K562 (cell line): ENCODE measurements around the gene SPATS2. TPM values are rescaled to one million over a fixed set of nuclear protein-coding genes. Genes with fewer than 3 reads are reported as not detected.

ENCODE experiments used
- ATAC-seq: fragments of 200-7000 bp; cut with Tn5 transposase; 3 replicates; pipeline ENCODE4 v1.9.1; 2020; ENCODE audit warnings: moderate library complexity
- BruUV-seq: library from RNA; stranded (reverse); fragments of 400-500 nt; replicated peaks from 2 replicates; lab custom pipeline; 2021; lab: Mats Ljungman, UMichigan
- CTCF ChIA-PET: fragments of 300-600 bp; formaldehyde crosslinking; extraction: SDS; loops from one replicate; lab custom pipeline; 2021; ENCODE audit warnings: low intra/inter-chr PET ratio; lab: Yijun Ruan, JAX
- POLR2A ChIA-PET: fragments of 300-600, 350-650 bp; sonication (Branson Sonifier 250); formaldehyde crosslinking; extraction: SDS; loops from one replicate; lab custom pipeline; 2021; ENCODE audit warnings: antibody characterized with exemption, inconsistent platforms; lab: Yijun Ruan, JAX
- DNase-seq, 4 experiments: peaks; one replicate each; pipeline versions ENCODE4 v3.0.0 to v3.0.0-alpha.2; 2011 to 2018; ENCODE audit warnings: low spot score in 3 of 4, mixed read lengths in 3 of 4; ENCODE audit errors: extremely low read depth in 1 of 4
- FAIRE-seq: peaks from 2 replicates; lab custom pipeline; 2011; peaks lifted over from hg19 to GRCh38; lab: Jason Lieb, UNC
- H2AFZ ChIP-seq: 2 replicates; pipeline ENCODE4 v1.6.0; 2011; ENCODE audit warnings: low read depth, low read length, control low read depth, inconsistent platforms
- H3K27ac ChIP-seq: fragments of 200-600 bp; 3 replicates; pipeline ENCODE4 v1.8.0; 2011; ENCODE audit warnings: low read depth, mild to moderate bottlenecking, control low read depth, inconsistent platforms, low read length, moderate library complexity, mixed read lengths; ENCODE audit errors: extremely low read depth
- H3K27me3 ChIP-seq, 2 experiments: fragments of 300-600 bp in 1 of 2; 2 replicates in 1 of 2; 3 replicates in 1 of 2; pipeline versions ENCODE4 v1.6.0 to v1.8.0; 2011; ENCODE audit warnings: inconsistent platforms in 2 of 2, low read length in 2 of 2, mild to moderate bottlenecking in 1 of 2, mixed read lengths in 1 of 2, moderate library complexity in 1 of 2; ENCODE audit not compliant: control insufficient read depth in 2 of 2, insufficient read depth in 2 of 2
- H3K36me3 ChIP-seq: fragments of 300-600 bp; 3 replicates; pipeline ENCODE4 v1.8.0; 2011; ENCODE audit warnings: mild to moderate bottlenecking, low read length, inconsistent platforms; ENCODE audit not compliant: control insufficient read depth, insufficient read depth
- H3K4me1 ChIP-seq, 2 experiments: fragments of 200-600 bp in 1 of 2; replicated peaks in 1 of 2; 2 replicates in 1 of 2; 3 replicates in 1 of 2; pipeline versions ENCODE4 v1.5.1 to v1.8.0; 2011; ENCODE audit warnings: inconsistent platforms in 2 of 2, low read length in 2 of 2, mild to moderate bottlenecking in 1 of 2, mixed read lengths in 1 of 2, moderate library complexity in 1 of 2; ENCODE audit not compliant: control insufficient read depth in 2 of 2, insufficient read depth in 2 of 2
- H3K4me2 ChIP-seq: 2 replicates; pipeline ENCODE4 v1.6.1; 2011; ENCODE audit warnings: low read length, control low read depth, inconsistent platforms, mixed read lengths; ENCODE audit not compliant: insufficient read depth
- H3K4me3 ChIP-seq: fragments of 200-600 bp; sonication (generic), shearing (Covaris generic); 2 replicates; pipeline ENCODE4 v1.5.1; 2016; ENCODE audit warnings: control low read depth, inconsistent platforms
- H3K79me2 ChIP-seq: fragments of 200-600 bp; 3 replicates; pipeline ENCODE4 v1.8.0; 2011; ENCODE audit warnings: low read length, inconsistent platforms; ENCODE audit not compliant: control insufficient read depth, insufficient read depth
- H3K9ac ChIP-seq, 2 experiments: 2 replicates each; pipeline versions ENCODE4 v1.6.0 to v1.6.1; 2011; ENCODE audit warnings: low read depth in 2 of 2, low read length in 2 of 2, control low read depth in 1 of 2, inconsistent platforms in 1 of 2, mild to moderate bottlenecking in 1 of 2, mixed read lengths in 1 of 2; ENCODE audit not compliant: insufficient read depth in 1 of 2
- H3K9me1 ChIP-seq: one replicate; pipeline ENCODE4 v1.6.0; 2011; ENCODE audit warnings: inconsistent platforms, mild to moderate bottlenecking, low read length, moderate library complexity; ENCODE audit not compliant: control insufficient read depth, insufficient read depth
- H3K9me3 ChIP-seq: replicated peaks from 2 replicates; pipeline ENCODE4 v1.5.1; 2011; ENCODE audit warnings: low read depth, low read length, inconsistent platforms; ENCODE audit not compliant: control insufficient read depth, insufficient read depth
- H4K20me1 ChIP-seq: replicated peaks from 2 replicates; pipeline ENCODE4 v1.6.1; 2011; ENCODE audit warnings: low read length, inconsistent platforms, mixed read lengths; ENCODE audit not compliant: control insufficient read depth, insufficient read depth
- MGA ChIP-seq: fragments of 450-650 bp; IDR thresholded peaks from 2 replicates; pipeline ENCODE4 v1.6.1; 2016; ENCODE audit warnings: mild to moderate bottlenecking, moderate library complexity
- NFRKB ChIP-seq: fragments of 450-650 bp; IDR thresholded peaks from 2 replicates; pipeline ENCODE4 v1.6.1; 2016; ENCODE audit warnings: low read depth
- NR0B1 ChIP-seq: fragments of 450-650 bp; IDR thresholded peaks from one replicate; pipeline ENCODE4 v1.6.1; 2018; ENCODE audit warnings: mild to moderate bottlenecking, moderate library complexity; ENCODE audit not compliant: partially characterized antibody
- TBL1XR1 ChIP-seq, 2 experiments: IDR thresholded peaks; 2 replicates each; pipeline ENCODE4 v1.6.1; 2012; ENCODE audit warnings: improper control_type of control experiment in 2 of 2, low read length in 2 of 2, mild to moderate bottlenecking in 1 of 2
- ZBTB33 ChIP-seq: sonication (generic); formaldehyde crosslinking; IDR thresholded peaks from 2 replicates; pipeline ENCODE4 v1.8.1; 2023; ENCODE audit warnings: mild to moderate bottlenecking, missing genetic modification reagents
- ZNF212 ChIP-seq: fragments of 450-650 bp; formaldehyde crosslinking; IDR thresholded peaks from 2 replicates; pipeline ENCODE4 v1.4.0; 2020; ENCODE audit warnings: mild to moderate bottlenecking
- ZNF224 ChIP-seq: sonication (generic); formaldehyde crosslinking; IDR thresholded peaks from 2 replicates; pipeline ENCODE4 v1.8.0; 2022; ENCODE audit warnings: mild to moderate bottlenecking, missing genetic modification reagents
- ZNF384 ChIP-seq: IDR thresholded peaks from 2 replicates; pipeline ENCODE4 v1.6.1; 2012; ENCODE audit warnings: low read depth, low read length, improper control_type of control experiment
- WGBS: fragments of 100-300 bp; shearing (Covaris generic); methylation state at CpG from one replicate; pipeline ENCODE4 v1.1.6; 2016; ENCODE audit warnings: low coverage, mixed read lengths; ENCODE audit not compliant: insufficient coverage; ENCODE audit errors: missing lambda C conversion rate; 5-methylcytosine and 5-hydroxymethylcytosine counted together
- in situ Hi-C: fragments of 300-500 bp; cut with MboI; formaldehyde crosslinking; loops from 4 replicates; pipeline ENCODE4 v1.15.0; 2018; ENCODE audit warnings: inconsistent platforms, mixed read lengths
- intact Hi-C: fragments of 100-400 bp; cut with micrococcal nuclease; formaldehyde crosslinking; loops from 2 replicates; pipeline ENCODE4 v1.14.2; 2022
- polyA plus RNA-seq, 8 experiments: library from polyadenylated mRNA; depleted of rRNA in 4 of 8; stranded (reverse) in 5 of 8; unstranded in 3 of 8; fragments of >200 nt; fragmentation: Nextera tagmentation in 2 of 8; fragmentation: Illumina TruSeq in 1 of 8; extraction: Ambion mirVana in 2 of 8; extraction: Trizol in 1 of 8; gene quantifications; 2 replicates each; pipeline versions ENCODE4 v1.2.1 to v1.2.3, GENCODE V29; 2011 to 2014; ENCODE audit warnings: inconsistent platforms in 1 of 8, missing spikeins in 1 of 8
- total RNA-seq, 7 experiments: library from RNA; depleted of rRNA in 6 of 7; stranded (reverse); fragments of >200 nt in 6 of 7; fragmentation: Illumina TruSeq in 2 of 7; extraction: Trizol in 2 of 7; gene quantifications; 2 replicates each; pipeline versions ENCODE4 v1.2.1 to v1.2.3, GENCODE V29; 2011 to 2021; ENCODE audit warnings: low replicate concordance in 1 of 7

SPATS2 gene
- total and polyA plus RNA-seq, 9 of the 15 experiments (the other 6 are each of a cell fraction or from before 2014, with no cell fraction given): 5.4 to 48.2 (median 17.5) TPM

GRCh38 chr12:49410818-49411217 lies 43.6 kb downstream of the SPATS2 start:
- Histone ChIP-seq H3K36me3 (no peaks in the 10 kb centered on the region; the same call in 2 of the 3 replicates), H3K4me1 (peaks cover 4 to 16% of the 10 kb centered on the region in 2 experiments; a peak in 4 of 5 replicates), H3K27me3 (no peaks in the 10 kb centered on the region), H3K9me1 (peaks cover 3% of the 10 kb centered on the region), H2AFZ (no peak overlapping the region), H3K27ac (no peak overlapping the region), H3K79me2 (peaks cover 4% of the 10 kb centered on the region; the same call in 2 of the 3 replicates), H3K4me2 (no peak overlapping the region), H4K20me1 (no peaks in the 10 kb centered on the region), H3K9ac (no peak overlapping the region), H3K9me3 (no peaks in the 10 kb centered on the region), H3K4me3 (no peak overlapping the region)
- ATAC-seq: no peak
- POLR2A ChIA-PET: interaction anchor here (0.6 to 1.0 kb wide), 3 partner anchors 77 to 141 kb away, joined by 3 to 5 read pairs (median 3); no protein-coding TSS in a partner anchor
- in situ Hi-C loops: no loop called here
- no peak for DNase-seq
- intact Hi-C loops: no loop called here
- FAIRE-seq: no peak
- no TSS peak for BruUV-seq
- WGBS: 75% methylated on average over 1 of the region's 1 CpG
- CTCF ChIA-PET: no interaction called here
- TF ChIP-seq MGA (no peak), ZNF384 (no peak), ZBTB33 (CRISPR knock-in tag) (no peak), ZNF224 (CRISPR knock-in tag) (no peak), ZNF212 (no peak), NR0B1 (no peak), TBL1XR1 (IDR thresholded peaks at IDR 0.05; ENCODE audit: low read length in 2 of 2) (no peak), NFRKB (no peak)
